Measurements from ENCODE around the gene IQSEC3. TPM values are rescaled to one million over a fixed set of nuclear protein-coding genes. Genes with fewer than 3 reads are reported as not detected.
A peak's percentile ranks its signal among the peaks of the same experiment; 100 is the strongest.
"Not testable (repeated sequence)": the region's sequence is repeated elsewhere in the genome, so short reads cannot be mapped to it uniquely, and the experiment has no call there.

The IQSEC3 gene
- 1 to 10 TPM in 4 of 5 experiments, under 1 TPM in 1; 0.36 to 5.5 (median 2.0) TPM for total RNA-seq
- polyA plus RNA-seq: under 1 TPM in 1 of 2 donors, not detected in 1; 0.97 TPM
- 0.81 reads per million for total RNA-seq

GRCh38 chr12:66428-66781 lies at the start of gene IQSEC3:
TSS of gene IQSEC3 (plus strand) at chr12:66767. CDS start at chr12:66883, 116 bp downstream.
- H3K36me3 ChIP-seq (ENCODE audit: control insufficient read depth in 2 of 3, insufficient read depth in 3 of 3, low read length in 3 of 3); H3K4me1 Mint-ChIP-seq; intact Hi-C loops (cut with micrococcal nuclease); DNase-seq; CTCF ChIA-PET; H3K27me3 ChIP-seq (ENCODE audit: control insufficient read depth in 2 of 2, insufficient read depth in 2 of 2, low read length in 2 of 2); H3K27ac ChIP-seq (ENCODE audit: low read depth, low read length); H3K4me1 ChIP-seq (ENCODE audit: control insufficient read depth in 2 of 2, insufficient read depth in 2 of 2, low read length in 2 of 2); H3K4me3 Mint-ChIP-seq; H3K4me3 ChIP-seq (ENCODE audit: low read length); ATAC-seq; H3K9me3 ChIP-seq (ENCODE audit: control insufficient read depth in 2 of 3, low read length in 3 of 3); POLR2A ChIA-PET: not testable (repeated sequence)
- Mint-ChIP-seq H3K9me3 (peaks cover 0 to 33% (median 7%) of the 10 kb centered on the region in 11 donors), H3K36me3 (peaks cover 0 to 16% (median 0%) of the 10 kb centered on the region in 5 donors), H3K27me3 (peaks cover 7 to 57% (median 46%) of the 10 kb centered on the region in 5 donors), H3K27ac (peak within 1 kb of the TSS in 1 of 9 donors; percentile 67)

GRCh38 chr12:17370-18340 lies 48.9 kb upstream of the IQSEC3 start:
- H3K9me3 ChIP-seq (ENCODE audit: control insufficient read depth in 2 of 3, low read length in 3 of 3); H3K27ac Mint-ChIP-seq; CTCF ChIA-PET; H3K4me3 Mint-ChIP-seq; ATAC-seq; H3K9me3 Mint-ChIP-seq; H3K27me3 ChIP-seq (ENCODE audit: control insufficient read depth in 2 of 2, insufficient read depth in 2 of 2, low read length in 2 of 2); intact Hi-C loops (cut with micrococcal nuclease); DNase-seq; H3K4me1 ChIP-seq (ENCODE audit: control insufficient read depth in 2 of 2, insufficient read depth in 2 of 2, low read length in 2 of 2); H3K4me3 ChIP-seq (ENCODE audit: low read length); H3K27ac ChIP-seq (ENCODE audit: low read depth, low read length); POLR2A ChIA-PET; H3K27me3 Mint-ChIP-seq: not testable (repeated sequence)
- H3K36me3 ChIP-seq (ENCODE audit: control insufficient read depth in 2 of 3, insufficient read depth in 3 of 3, low read length in 3 of 3): peaks cover 0 to 22% (median 0%) of the 10 kb centered on the region in 3 experiments
- Mint-ChIP-seq H3K4me1 (peaks cover 9 to 21% (median 14%) of the 10 kb centered on the region in 7 donors), H3K36me3 (peaks cover 6 to 22% (median 9%) of the 10 kb centered on the region in 5 donors)

- H3K4me1 ChIP-seq (ENCODE audit: control insufficient read depth in 2 of 2, insufficient read depth in 2 of 2, low read length in 2 of 2); DNase-seq; H3K9me3 Mint-ChIP-seq; intact Hi-C loops (cut with micrococcal nuclease); CTCF ChIA-PET; H3K27me3 Mint-ChIP-seq; H3K27me3 ChIP-seq (ENCODE audit: control insufficient read depth in 2 of 2, insufficient read depth in 2 of 2, low read length in 2 of 2); ATAC-seq; H3K27ac Mint-ChIP-seq; H3K4me3 ChIP-seq (ENCODE audit: low read length); H3K9me3 ChIP-seq (ENCODE audit: control insufficient read depth in 2 of 3, low read length in 3 of 3); H3K27ac ChIP-seq (ENCODE audit: low read depth, low read length); H3K4me3 Mint-ChIP-seq; POLR2A ChIA-PET: not testable (repeated sequence)
- Mint-ChIP-seq H3K36me3 (peaks cover 6 to 23% (median 9%) of the 10 kb centered on the region in 5 donors), H3K4me1 (peaks cover 9 to 24% (median 18%) of the 10 kb centered on the region in 7 donors)
- peaks cover 0 to 25% (median 0%) of the 10 kb centered on the region in 3 experiments for H3K36me3 ChIP-seq (ENCODE audit: control insufficient read depth in 2 of 3, insufficient read depth in 3 of 3, low read length in 3 of 3)
Observed at GRCh38 chr12:18821-19567, 47.6 kb upstream of the IQSEC3 start.

- H3K4me3 ChIP-seq (ENCODE audit: low read length); intact Hi-C loops (cut with micrococcal nuclease); POLR2A ChIA-PET; H3K4me1 ChIP-seq (ENCODE audit: control insufficient read depth in 2 of 2, insufficient read depth in 2 of 2, low read length in 2 of 2); H3K27ac ChIP-seq (ENCODE audit: low read depth, low read length); ATAC-seq; H3K27me3 Mint-ChIP-seq; H3K9me3 ChIP-seq (ENCODE audit: control insufficient read depth in 2 of 3, low read length in 3 of 3); H3K4me3 Mint-ChIP-seq; H3K27me3 ChIP-seq (ENCODE audit: control insufficient read depth in 2 of 2, insufficient read depth in 2 of 2, low read length in 2 of 2); DNase-seq; H3K9me3 Mint-ChIP-seq; CTCF ChIA-PET: not testable (repeated sequence)
- H3K36me3 ChIP-seq (ENCODE audit: control insufficient read depth in 2 of 3, insufficient read depth in 3 of 3, low read length in 3 of 3): peaks cover 0 to 25% (median 0%) of the 10 kb centered on the region in 3 experiments
- Mint-ChIP-seq H3K27ac (peak overlapping the region in 1 of 9 donors; percentile 28), H3K4me1 (peaks cover 9 to 24% (median 18%) of the 10 kb centered on the region in 7 donors), H3K36me3 (peaks cover 6 to 23% (median 9%) of the 10 kb centered on the region in 5 donors)
Observed at GRCh38 chr12:19906-20305, 46.7 kb upstream of the IQSEC3 start.

GRCh38 chr12:20757-21156 lies 45.8 kb upstream of the IQSEC3 start:
- Histone ChIP-seq H3K9me3 (ENCODE audit: control insufficient read depth in 2 of 3, low read length in 3 of 3) (no peaks in the 10 kb centered on the region), H3K4me1 (ENCODE audit: control insufficient read depth in 2 of 2, insufficient read depth in 2 of 2, low read length in 2 of 2) (peaks cover 0 to 3% of the 10 kb centered on the region in 2 donors), H3K36me3 (ENCODE audit: control insufficient read depth in 2 of 3, insufficient read depth in 3 of 3, low read length in 3 of 3) (peaks cover 0 to 25% (median 0%) of the 10 kb centered on the region in 3 experiments), H3K4me3 (ENCODE audit: low read length) (no peak overlapping the region), H3K27me3 (ENCODE audit: control insufficient read depth in 2 of 2, insufficient read depth in 2 of 2, low read length in 2 of 2) (no peaks in the 10 kb centered on the region), H3K27ac (ENCODE audit: low read depth, low read length) (no peak overlapping the region)
- ChIA-PET POLR2A (no interaction called here), CTCF (no interaction called here)
- Mint-ChIP-seq H3K27me3 (no peaks in the 10 kb centered on the region), H3K36me3 (peaks cover 6 to 23% (median 9%) of the 10 kb centered on the region in 5 donors), H3K27ac (peak overlapping the region in 2 of 9 donors; percentile 23 to 62), H3K4me1 (peaks cover 9 to 24% (median 18%) of the 10 kb centered on the region in 7 donors), H3K4me3 (peak overlapping the region in 1 of 10 donors; percentile 12), H3K9me3 (peaks cover 0 to 2% (median 0%) of the 10 kb centered on the region in 11 donors)
- intact Hi-C loops (cut with micrococcal nuclease): no loop called here
- ATAC-seq: no peak
- DNase-seq: no peak

- H3K9me3 ChIP-seq (ENCODE audit: control insufficient read depth in 2 of 3, low read length in 3 of 3): no peaks in the 10 kb centered on the region
- Mint-ChIP-seq H3K4me3 (peak overlapping the region in 1 of 10 donors; percentile 54), H3K4me1 (peaks cover 9 to 24% (median 18%) of the 10 kb centered on the region in 7 donors), H3K9me3 (peaks cover 0 to 2% (median 0%) of the 10 kb centered on the region in 11 donors), H3K27ac (peak overlapping the region in 6 of 9 donors; percentile 28 to 81 (median 61)), H3K36me3 (peaks cover 6 to 23% (median 9%) of the 10 kb centered on the region in 5 donors), H3K27me3 (no peaks in the 10 kb centered on the region)
- ChIA-PET CTCF (no interaction called here), POLR2A (no interaction called here)
- H3K36me3 ChIP-seq (ENCODE audit: control insufficient read depth in 2 of 3, insufficient read depth in 3 of 3, low read length in 3 of 3): peaks cover 0 to 25% (median 0%) of the 10 kb centered on the region in 3 experiments
- peak in 1 of 9 donors; percentile 39 for DNase-seq
- H3K27me3 ChIP-seq (ENCODE audit: control insufficient read depth in 2 of 2, insufficient read depth in 2 of 2, low read length in 2 of 2): no peaks in the 10 kb centered on the region
- H3K27ac ChIP-seq (ENCODE audit: low read depth, low read length): no peak overlapping the region
- peak; percentile 67 for ATAC-seq
- intact Hi-C loops (cut with micrococcal nuclease): no loop called here
- no peak overlapping the region for H3K4me3 ChIP-seq (ENCODE audit: low read length)
- peaks cover 0 to 3% of the 10 kb centered on the region in 2 donors for H3K4me1 ChIP-seq (ENCODE audit: control insufficient read depth in 2 of 2, insufficient read depth in 2 of 2, low read length in 2 of 2)
Observed at GRCh38 chr12:21301-22189, 45.0 kb upstream of the IQSEC3 start.

All from naive thymus-derived CD4-positive, alpha-beta T cell (primary cell).